ENCODE data around the gene F13A1. TPM values are rescaled to one million over a fixed set of nuclear protein-coding genes. Genes with fewer than 3 reads are reported as not detected.

Gene F13A1
- total and polyA plus RNA-seq, 4 donors: 4.3 to 69.9 (median 23.4) TPM

- no peak for DNase-seq
- Histone ChIP-seq H3K9me3 (ENCODE audit: control insufficient read depth in 4 of 4, insufficient read depth in 3 of 4, low read length in 3 of 4) (peaks cover 0 to 5% (median 0%) of the 10 kb centered on the region in 4 donors), H3K9ac (ENCODE audit: insufficient read depth in 1 of 2, low read length in 2 of 2) (no peak overlapping the region), H3K4me3 (no peak overlapping the region), H3K4me1 (ENCODE audit: control insufficient read depth in 5 of 5, insufficient read depth in 5 of 5, low read length in 5 of 5) (no peaks in the 10 kb centered on the region), H3K36me3 (ENCODE audit: control insufficient read depth in 4 of 4, insufficient read depth in 4 of 4, low read length in 4 of 4) (no peaks in the 10 kb centered on the region), H3K27me3 (ENCODE audit: control insufficient read depth in 3 of 3, insufficient read depth in 3 of 3, low read length in 2 of 3) (peaks cover 0 to 7% (median 0%) of the 10 kb centered on the region in 3 donors), H3K27ac (ENCODE audit: low read depth in 1 of 2, low read length in 1 of 2) (no peak overlapping the region)
- TF ChIP-seq CTCF (IDR thresholded peaks at IDR 0.05; ENCODE audit: control extremely low read depth, extremely low read depth): no peak
- 28 to 45% methylated on average over 2 of the region's 2 CpGs for WGBS, 2 donors
- ATAC-seq (ENCODE audit: insufficient read depth, low FRiP score): no peak
Measured at GRCh38 chr6:6246544-6246943, 73.9 kb downstream of the F13A1 start.

GRCh38 chr6:6244624-6245023, 75.8 kb downstream of the F13A1 start:
- H3K27ac ChIP-seq (ENCODE audit: low read depth in 1 of 2, low read length in 1 of 2): no peak overlapping the region
- H3K36me3 ChIP-seq (ENCODE audit: control insufficient read depth in 4 of 4, insufficient read depth in 4 of 4, low read length in 4 of 4): no peaks in the 10 kb centered on the region
- H3K27me3 ChIP-seq (ENCODE audit: control insufficient read depth in 3 of 3, insufficient read depth in 3 of 3, low read length in 2 of 3): peaks cover 0 to under 1% (median 0%) of the 10 kb centered on the region in 3 donors
- H3K9me3 ChIP-seq (ENCODE audit: control insufficient read depth in 4 of 4, insufficient read depth in 3 of 4, low read length in 3 of 4): peaks cover 0 to 2% (median 0%) of the 10 kb centered on the region in 4 donors
- DNase-seq: no peak
- H3K4me1 ChIP-seq (ENCODE audit: control insufficient read depth in 5 of 5, insufficient read depth in 5 of 5, low read length in 5 of 5): no peaks in the 10 kb centered on the region
- no peak overlapping the region for H3K4me3 ChIP-seq
- TF ChIP-seq CTCF (IDR thresholded peaks at IDR 0.05; ENCODE audit: control extremely low read depth, extremely low read depth): no peak
- WGBS, 2 donors: 92 to 95% methylated on average over 5 of the region's 5 CpGs
- ATAC-seq (ENCODE audit: insufficient read depth, low FRiP score): no peak
- no peak overlapping the region for H3K9ac ChIP-seq (ENCODE audit: insufficient read depth in 1 of 2, low read length in 2 of 2)

- H3K36me3 ChIP-seq (ENCODE audit: control insufficient read depth in 4 of 4, insufficient read depth in 4 of 4, low read length in 4 of 4): no peaks in the 10 kb centered on the region
- ATAC-seq (ENCODE audit: insufficient read depth, low FRiP score) (no peak), DNase-seq (no peak)
- 88 to 91% methylated on average over 7 of the region's 7 CpGs for WGBS, 2 donors
- H3K9me3 ChIP-seq (ENCODE audit: control insufficient read depth in 4 of 4, insufficient read depth in 3 of 4, low read length in 3 of 4): peaks cover 0 to 2% (median 0%) of the 10 kb centered on the region in 4 donors
- no peak for TF ChIP-seq CTCF (IDR thresholded peaks at IDR 0.05; ENCODE audit: control extremely low read depth, extremely low read depth)
- H3K27ac ChIP-seq (ENCODE audit: low read depth in 1 of 2, low read length in 1 of 2): no peak overlapping the region
- H3K27me3 ChIP-seq (ENCODE audit: control insufficient read depth in 3 of 3, insufficient read depth in 3 of 3, low read length in 2 of 3): no peaks in the 10 kb centered on the region
- no peaks in the 10 kb centered on the region for H3K4me1 ChIP-seq (ENCODE audit: control insufficient read depth in 5 of 5, insufficient read depth in 5 of 5, low read length in 5 of 5)
- H3K9ac ChIP-seq (ENCODE audit: insufficient read depth in 1 of 2, low read length in 2 of 2): no peak overlapping the region
- H3K4me3 ChIP-seq: no peak overlapping the region
Measured at GRCh38 chr6:6243846-6244245, 76.6 kb downstream of the F13A1 start.
